HepG2 (cell line): Measurements from ENCODE around the gene ZDHHC14. TPM values are rescaled to one million over a fixed set of nuclear protein-coding genes. Genes with fewer than 3 reads are reported as not detected.

Source experiments
- ADNP ChIP-seq: sonication (generic); formaldehyde crosslinking; IDR thresholded peaks from 2 replicates; pipeline ENCODE4 v1.4.0; 2020; ENCODE audit warnings: missing genetic modification reagents
- DPF2 ChIP-seq: sonication (generic); formaldehyde crosslinking; IDR thresholded peaks from 2 replicates; pipeline ENCODE4 v1.4.0; 2020; ENCODE audit warnings: mild to moderate bottlenecking, low read depth, missing genetic modification reagents, borderline replicate concordance
- ELF3 ChIP-seq: IDR thresholded peaks from 2 replicates; pipeline ENCODE4 v1.6.1; 2016; ENCODE audit warnings: missing genetic modification reagents, missing compliant biosample characterization
- ERF ChIP-seq: IDR thresholded peaks from 2 replicates; pipeline ENCODE4 v1.6.1; 2018; ENCODE audit warnings: missing biosample characterization, missing genetic modification reagents
- ETS1 ChIP-seq: sonication (generic); formaldehyde crosslinking; IDR thresholded peaks from 2 replicates; pipeline ENCODE4 v1.4.0; 2020; ENCODE audit warnings: missing genetic modification reagents
- EZH2 ChIP-seq: conservative IDR thresholded peaks from 2 replicates; pipeline ENCODE4 v1.6.1; 2012; ENCODE audit warnings: mild to moderate bottlenecking, low read depth, low read length, moderate library complexity
- FOXA3 ChIP-seq: IDR thresholded peaks from 2 replicates; pipeline ENCODE4 v1.6.1; 2016; ENCODE audit warnings: missing genetic modification reagents, missing compliant biosample characterization
- JARID2 ChIP-seq: sonication (generic); formaldehyde crosslinking; IDR thresholded peaks from 2 replicates; pipeline ENCODE4 v1.8.1; 2023; ENCODE audit warnings: missing genetic modification reagents, inconsistent platforms; ENCODE audit not compliant: insufficient replicate concordance
- KAT8 ChIP-seq: IDR thresholded peaks from 2 replicates; pipeline ENCODE4 v1.6.1; 2016; ENCODE audit warnings: missing genetic modification reagents, missing compliant biosample characterization
- PAWR ChIP-seq: sonication (generic); formaldehyde crosslinking; IDR thresholded peaks from 2 replicates; pipeline ENCODE4 v1.4.0; 2020; ENCODE audit warnings: missing genetic modification reagents, mild to moderate bottlenecking, borderline replicate concordance
- PLRG1 ChIP-seq: fragments of 450-650 bp; conservative IDR thresholded peaks from 2 replicates; pipeline ENCODE4 v1.6.1; 2016
- PRMT3 ChIP-seq: sonication (generic); formaldehyde crosslinking; IDR thresholded peaks from 2 replicates; pipeline ENCODE4 v1.8.1; 2022; ENCODE audit warnings: low read depth, mild to moderate bottlenecking, moderate library complexity, missing genetic modification reagents, borderline replicate concordance
- TCF7 ChIP-seq: sonication (generic); IDR thresholded peaks from 2 replicates; pipeline ENCODE4 v1.6.1; 2016; ENCODE audit warnings: antibody characterized with exemption, low read depth
- TIGD3 ChIP-seq: sonication (generic); formaldehyde crosslinking; IDR thresholded peaks from 2 replicates; pipeline ENCODE4 v1.5.1; 2020; ENCODE audit warnings: mild to moderate bottlenecking, missing genetic modification reagents, borderline replicate concordance
- YY1 ChIP-seq: IDR thresholded peaks from 2 replicates; pipeline ENCODE4 v1.6.1; 2011; ENCODE audit warnings: low read length, low read depth, moderate library complexity, mild to moderate bottlenecking; ENCODE audit not compliant: insufficient read depth, insufficient replicate concordance
- ZBTB20 ChIP-seq: sonication (generic); formaldehyde crosslinking; IDR thresholded peaks from 2 replicates; pipeline ENCODE4 v1.8.1; 2023; ENCODE audit warnings: missing genetic modification reagents, low read depth, mild to moderate bottlenecking, borderline replicate concordance
- ZFP82 ChIP-seq: sonication (generic); formaldehyde crosslinking; IDR thresholded peaks from 2 replicates; pipeline ENCODE4 v1.5.1; 2020; ENCODE audit warnings: mild to moderate bottlenecking, missing genetic modification reagents, borderline replicate concordance
- ZNF556 ChIP-seq: sonication (generic); formaldehyde crosslinking; IDR thresholded peaks from 2 replicates; pipeline ENCODE4 v1.4.0; 2020; ENCODE audit warnings: mild to moderate bottlenecking, missing genetic modification reagents, borderline replicate concordance
- ZNF564 ChIP-seq: sonication (generic); formaldehyde crosslinking; IDR thresholded peaks from 2 replicates; pipeline ENCODE4 v1.8.1; 2023; ENCODE audit warnings: mild to moderate bottlenecking, missing genetic modification reagents
- ZNF605 ChIP-seq: sonication (generic); formaldehyde crosslinking; IDR thresholded peaks from 2 replicates; pipeline ENCODE4 v1.8.0; 2022; ENCODE audit warnings: mild to moderate bottlenecking, missing genetic modification reagents
- ZUFSP ChIP-seq: sonication (generic); formaldehyde crosslinking; IDR thresholded peaks from 2 replicates; pipeline ENCODE4 v1.9.0; 2021; ENCODE audit warnings: missing genetic modification reagents, mild to moderate bottlenecking, borderline replicate concordance
- polyA plus RNA-seq, 8 experiments: library from polyadenylated mRNA; depleted of rRNA in 3 of 8; stranded (reverse) in 7 of 8; unstranded in 1 of 8; fragments of >200 nt; fragmentation: Illumina TruSeq in 4 of 8; extraction: Trizol in 4 of 8; gene quantifications; 2 replicates each; pipeline versions ENCODE4 v1.2.1 to v1.2.3, GENCODE V29; 2011 to 2016; ENCODE audit warnings: low read depth in 4 of 8, missing spikeins in 1 of 8, mixed read lengths in 1 of 8; ENCODE audit not compliant: insufficient read depth in 1 of 8
- total RNA-seq, 5 experiments: library from RNA; depleted of rRNA; stranded (reverse); fragments of >200 nt; fragmentation: Illumina TruSeq; extraction: Trizol; gene quantifications; 2 replicates each; pipeline ENCODE4 v1.2.3, GENCODE V29; 2016; ENCODE audit warnings: low read depth in 1 of 5
- TF ChIP-seq, protein P1 (sequence below): sonication (generic); formaldehyde crosslinking; IDR thresholded peaks from 2 replicates; pipeline ENCODE4 v1.4.0; 2020; ENCODE audit warnings: missing genetic modification reagents, borderline replicate concordance

Gene ZDHHC14
- total and polyA plus RNA-seq, 2 of the 13 experiments (the other 11 are each of a cell fraction or from before 2014, with no cell fraction given) = 3.7 to 9.5 TPM

GRCh38 chr6:157434349-157435033 is 53.5 kb downstream of the ZDHHC14 start (continued):
- TF ChIP-seq, protein P1, sequence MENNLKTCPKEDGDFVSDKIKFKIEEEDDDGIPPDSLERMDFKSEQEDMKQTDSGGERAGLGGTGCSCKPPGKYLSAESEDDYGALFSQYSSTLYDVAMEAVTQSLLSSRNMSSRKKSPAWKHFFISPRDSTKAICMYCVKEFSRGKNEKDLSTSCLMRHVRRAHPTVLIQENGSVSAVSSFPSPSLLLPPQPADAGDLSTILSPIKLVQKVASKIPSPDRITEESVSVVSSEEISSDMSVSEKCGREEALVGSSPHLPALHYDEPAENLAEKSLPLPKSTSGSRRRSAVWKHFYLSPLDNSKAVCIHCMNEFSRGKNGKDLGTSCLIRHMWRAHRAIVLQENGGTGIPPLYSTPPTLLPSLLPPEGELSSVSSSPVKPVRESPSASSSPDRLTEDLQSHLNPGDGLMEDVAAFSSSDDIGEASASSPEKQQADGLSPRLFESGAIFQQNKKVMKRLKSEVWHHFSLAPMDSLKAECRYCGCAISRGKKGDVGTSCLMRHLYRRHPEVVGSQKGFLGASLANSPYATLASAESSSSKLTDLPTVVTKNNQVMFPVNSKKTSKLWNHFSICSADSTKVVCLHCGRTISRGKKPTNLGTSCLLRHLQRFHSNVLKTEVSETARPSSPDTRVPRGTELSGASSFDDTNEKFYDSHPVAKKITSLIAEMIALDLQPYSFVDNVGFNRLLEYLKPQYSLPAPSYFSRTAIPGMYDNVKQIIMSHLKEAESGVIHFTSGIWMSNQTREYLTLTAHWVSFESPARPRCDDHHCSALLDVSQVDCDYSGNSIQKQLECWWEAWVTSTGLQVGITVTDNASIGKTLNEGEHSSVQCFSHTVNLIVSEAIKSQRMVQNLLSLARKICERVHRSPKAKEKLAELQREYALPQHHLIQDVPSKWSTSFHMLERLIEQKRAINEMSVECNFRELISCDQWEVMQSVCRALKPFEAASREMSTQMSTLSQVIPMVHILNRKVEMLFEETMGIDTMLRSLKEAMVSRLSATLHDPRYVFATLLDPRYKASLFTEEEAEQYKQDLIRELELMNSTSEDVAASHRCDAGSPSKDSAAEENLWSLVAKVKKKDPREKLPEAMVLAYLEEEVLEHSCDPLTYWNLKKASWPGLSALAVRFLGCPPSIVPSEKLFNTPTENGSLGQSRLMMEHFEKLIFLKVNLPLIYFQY = peak; percentile 83; the same call in 1 of the 2 replicates
- TF ChIP-seq FOXA3 (CRISPR knock-in tag) = peak; percentile 76
- no peak for TF ChIP-seq ZNF556 (CRISPR knock-in tag)
- TF ChIP-seq ETS1 (CRISPR knock-in tag) = no peak
- TF ChIP-seq ADNP = no peak
- peak; percentile 67; the same call in 1 of the 2 replicates for TF ChIP-seq KAT8 (CRISPR knock-in tag)
- TF ChIP-seq ZNF564 (CRISPR knock-in tag) = no peak
- TF ChIP-seq ELF3 (CRISPR knock-in tag) = peak; percentile 59
- TF ChIP-seq ZNF605 (CRISPR knock-in tag) = peak; percentile 70; the same call in 1 of the 2 replicates
- TF ChIP-seq DPF2 = no peak
- TF ChIP-seq TCF7 = no peak
- TF ChIP-seq ZBTB20 = peak; percentile 9; the same call in 1 of the 2 replicates
- TF ChIP-seq PLRG1 = no peak
- TF ChIP-seq ZUFSP (CRISPR knock-in tag) = no peak
- TF ChIP-seq ZFP82 (CRISPR knock-in tag) = no peak
- TF ChIP-seq JARID2 (CRISPR knock-in tag) = no peak
- no peak for TF ChIP-seq EZH2
- TF ChIP-seq YY1 = no peak
- TF ChIP-seq PAWR = no peak
- no peak for TF ChIP-seq PRMT3 (CRISPR knock-in tag)
- TF ChIP-seq TIGD3 (CRISPR knock-in tag) = no peak
- no peak for TF ChIP-seq ERF
